ENCODE data around the gene COX7A1.

- TF ChIP-seq CTCF (IDR thresholded peaks at IDR 0.05), result no peak
- TF ChIP-seq POLR2A (IDR thresholded peaks at IDR 0.05), result no peak
These were observed 17.0 kb upstream of the COX7A1 start for GRCh38 chr19:36169084-36169760.
